ENCODE measurements around the gene ZFAND5. TPM values are rescaled to one million over a fixed set of nuclear protein-coding genes. Genes with fewer than 3 reads are reported as not detected.

ZFAND5 gene
- polyA plus RNA-seq, 3 donors: 199 to 702 (median 237) TPM

DNA sequence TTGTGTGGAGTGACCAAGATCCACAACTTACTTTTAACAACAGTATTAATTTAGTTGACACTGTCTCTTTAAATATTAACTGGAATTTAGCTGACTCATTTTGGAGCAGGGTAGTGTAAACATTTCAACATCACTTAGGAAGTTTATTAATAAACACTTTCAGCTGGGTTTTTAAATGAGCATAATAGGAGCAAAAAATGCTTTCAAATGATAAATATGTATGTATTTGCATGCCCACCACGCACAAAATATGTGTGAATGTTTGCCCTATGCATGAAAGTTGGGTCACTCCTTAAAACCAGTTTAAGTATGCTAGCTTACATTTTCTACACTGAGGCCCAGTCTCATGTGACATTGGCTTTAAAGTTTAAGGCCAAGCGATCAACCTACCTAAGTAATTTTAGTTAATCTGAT is 2.9 kb downstream of the ZFAND5 start:
- H3K4me1 ChIP-seq (ENCODE audit: control insufficient read depth in 1 of 2, insufficient read depth in 2 of 2, low read length in 2 of 2): peaks cover 53 to 63% of the 10 kb centered on the region in 2 donors
- H3K4me2 ChIP-seq (replicated peaks; ENCODE audit: extremely low read depth, low read length, poor library complexity, severe bottlenecking): peak overlapping the region; percentile 81
- H3K27ac Mint-ChIP-seq: peak overlapping the region; percentile 87 to 100 (median 93)
- peaks cover 47% of the 10 kb centered on the region for H3K4me1 Mint-ChIP-seq
- peak in 2 of 3 donors; percentile 25 to 50 for DNase-seq
- no CpG with 5 or more reads among the region's 2 CpGs for WGBS (ENCODE audit: insufficient coverage)
- TF ChIP-seq, protein P1, sequence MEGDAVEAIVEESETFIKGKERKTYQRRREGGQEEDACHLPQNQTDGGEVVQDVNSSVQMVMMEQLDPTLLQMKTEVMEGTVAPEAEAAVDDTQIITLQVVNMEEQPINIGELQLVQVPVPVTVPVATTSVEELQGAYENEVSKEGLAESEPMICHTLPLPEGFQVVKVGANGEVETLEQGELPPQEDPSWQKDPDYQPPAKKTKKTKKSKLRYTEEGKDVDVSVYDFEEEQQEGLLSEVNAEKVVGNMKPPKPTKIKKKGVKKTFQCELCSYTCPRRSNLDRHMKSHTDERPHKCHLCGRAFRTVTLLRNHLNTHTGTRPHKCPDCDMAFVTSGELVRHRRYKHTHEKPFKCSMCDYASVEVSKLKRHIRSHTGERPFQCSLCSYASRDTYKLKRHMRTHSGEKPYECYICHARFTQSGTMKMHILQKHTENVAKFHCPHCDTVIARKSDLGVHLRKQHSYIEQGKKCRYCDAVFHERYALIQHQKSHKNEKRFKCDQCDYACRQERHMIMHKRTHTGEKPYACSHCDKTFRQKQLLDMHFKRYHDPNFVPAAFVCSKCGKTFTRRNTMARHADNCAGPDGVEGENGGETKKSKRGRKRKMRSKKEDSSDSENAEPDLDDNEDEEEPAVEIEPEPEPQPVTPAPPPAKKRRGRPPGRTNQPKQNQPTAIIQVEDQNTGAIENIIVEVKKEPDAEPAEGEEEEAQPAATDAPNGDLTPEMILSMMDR (IDR thresholded peaks at IDR 0.05): no peak
- intact Hi-C loops (cut with micrococcal nuclease): loop anchor here (5.0 kb wide), 2 partner anchors 55 to 230 kb away; no protein-coding TSS in a partner anchor
- peak overlapping the region; percentile 98 for H3K9ac ChIP-seq (ENCODE audit: insufficient read depth, low read length, poor library complexity, severe bottlenecking)
- H3K79me2 ChIP-seq (ENCODE audit: insufficient read depth, low read length): peaks cover 79% of the 10 kb centered on the region
- H3K4me3 Mint-ChIP-seq: peak overlapping the region; percentile 95 to 96
- H3K36me3 ChIP-seq (replicated peaks in 1 of 2; ENCODE audit: control insufficient read depth in 1 of 2, insufficient read depth in 2 of 2, low read length in 2 of 2): peaks cover 42 to 57% of the 10 kb centered on the region in 2 donors
- H3K4me3 ChIP-seq (replicated peaks in 1 of 3; ENCODE audit: low read depth in 2 of 3, low read length in 3 of 3): peak overlapping the region; percentile 77 to 100 (median 98)
- peaks cover 78% of the 10 kb centered on the region for H4K20me1 ChIP-seq (ENCODE audit: insufficient read depth, low read length)
- no peaks in the 10 kb centered on the region for H3K9me3 ChIP-seq (replicated peaks in 1 of 2; ENCODE audit: control insufficient read depth in 1 of 2, insufficient read depth in 1 of 2, low read length in 2 of 2)
- H3K27ac ChIP-seq (ENCODE audit: low read depth in 1 of 2, low read length in 2 of 2): peak overlapping the region in 1 of 2 donors; percentile 100
- H2AFZ ChIP-seq (ENCODE audit: insufficient read depth, low read depth, low read length, poor library complexity, severe bottlenecking): no peak overlapping the region
- H3K36me3 Mint-ChIP-seq: peaks cover 59 to 62% of the 10 kb centered on the region in 2 donors
- H3K27me3 ChIP-seq (ENCODE audit: control insufficient read depth in 2 of 2, insufficient read depth in 2 of 2, low read length in 2 of 2): no peaks in the 10 kb centered on the region
- peaks cover 0 to 2% (median 0%) of the 10 kb centered on the region in 7 donors for H3K9me3 Mint-ChIP-seq
- H3K27me3 Mint-ChIP-seq (ENCODE audit: low read depth in 3 of 3): no peaks in the 10 kb centered on the region

DNA sequence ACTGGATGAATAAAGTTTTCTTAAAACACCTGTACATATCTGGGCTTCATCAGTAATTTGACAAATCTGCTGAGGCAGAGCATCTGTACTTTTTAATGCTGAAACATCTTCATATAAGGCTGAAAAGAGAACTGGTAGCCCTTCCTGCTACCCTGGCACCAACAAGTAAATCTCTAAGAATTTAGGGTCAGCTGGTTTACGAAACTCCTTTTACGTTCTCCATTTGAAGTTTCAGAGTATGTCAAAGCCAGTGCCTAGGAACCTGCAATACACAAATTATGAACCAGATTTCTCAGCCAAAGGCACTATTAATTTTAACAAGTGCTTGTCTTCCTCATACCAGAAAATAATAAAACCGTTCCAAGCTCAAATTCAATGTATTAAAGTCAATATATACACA is 3.8 kb downstream of the ZFAND5 start:
- intact Hi-C loops (cut with micrococcal nuclease): loop anchor here (5.0 kb wide), 2 partner anchors 54 to 231 kb away; no protein-coding TSS in a partner anchor
- Mint-ChIP-seq H3K27ac (peak overlapping the region in 6 of 7 donors; percentile 9 to 80 (median 55)), H3K36me3 (peaks cover 69 to 71% of the 10 kb centered on the region in 2 donors), H3K4me3 (peak overlapping the region; percentile 58 to 67), H3K27me3 (ENCODE audit: low read depth in 3 of 3) (no peaks in the 10 kb centered on the region), H3K4me1 (peaks cover 56% of the 10 kb centered on the region), H3K9me3 (peaks cover 0 to 2% (median 0%) of the 10 kb centered on the region in 7 donors)
- 14% methylated on average over 1 of the region's 3 CpGs for WGBS (ENCODE audit: insufficient coverage)
- Histone ChIP-seq H3K27me3 (ENCODE audit: control insufficient read depth in 2 of 2, insufficient read depth in 2 of 2, low read length in 2 of 2) (no peaks in the 10 kb centered on the region), H3K4me2 (replicated peaks; ENCODE audit: extremely low read depth, low read length, poor library complexity, severe bottlenecking) (peak overlapping the region; percentile 81), H3K4me1 (ENCODE audit: control insufficient read depth in 1 of 2, insufficient read depth in 2 of 2, low read length in 2 of 2) (peaks cover 59 to 68% of the 10 kb centered on the region in 2 donors), H3K36me3 (replicated peaks in 1 of 2; ENCODE audit: control insufficient read depth in 1 of 2, insufficient read depth in 2 of 2, low read length in 2 of 2) (peaks cover 50 to 66% of the 10 kb centered on the region in 2 donors), H2AFZ (ENCODE audit: insufficient read depth, low read depth, low read length, poor library complexity, severe bottlenecking) (no peak overlapping the region), H4K20me1 (ENCODE audit: insufficient read depth, low read length) (peaks cover 87% of the 10 kb centered on the region), H3K4me3 (replicated peaks in 1 of 3; ENCODE audit: low read depth in 2 of 3, low read length in 3 of 3) (peak overlapping the region; percentile 77 to 100 (median 98)), H3K79me2 (ENCODE audit: insufficient read depth, low read length) (peaks cover 87% of the 10 kb centered on the region), H3K9ac (ENCODE audit: insufficient read depth, low read length, poor library complexity, severe bottlenecking) (peak overlapping the region; percentile 98), H3K27ac (ENCODE audit: low read depth in 1 of 2, low read length in 2 of 2) (peak overlapping the region in 1 of 2 donors; percentile 53), H3K9me3 (replicated peaks in 1 of 2; ENCODE audit: control insufficient read depth in 1 of 2, insufficient read depth in 1 of 2, low read length in 2 of 2) (no peaks in the 10 kb centered on the region)
- TF ChIP-seq, protein P1 (IDR thresholded peaks at IDR 0.05): no peak
- DNase-seq: peak in 1 of 3 donors; percentile 20

Data from CD14-positive monocyte (primary cell).